ENCODE results near the gene LAMTOR1.

GRCh38 chr11:72138821-72139390 is 35.8 kb upstream of the LAMTOR1 start:
- TF ChIP-seq TAF1 (IDR thresholded peaks at IDR 0.05; ENCODE audit: borderline replicate concordance, low read depth, low read length) (no peak), POLR2A (IDR thresholded peaks at IDR 0.05; ENCODE audit: low read depth, low read length) (no peak)
